ENCODE measurements around the gene RAB17. TPM values are rescaled to one million over a fixed set of nuclear protein-coding genes. Genes with fewer than 3 reads are reported as not detected.

RAB17 gene
- total RNA-seq, 1 experiment from 2014 or later: 41.8 TPM

- Histone ChIP-seq H3K9ac (ENCODE audit: low read length) (no peak overlapping the region), H3K36me3 (ENCODE audit: control insufficient read depth in 1 of 2, insufficient read depth in 2 of 2, low read length in 2 of 2) (peaks cover 0 to 4% of the 10 kb centered on the region in 2 experiments; a peak in 1 of 4 replicates), H3K4me3 (replicated peaks in 1 of 2; ENCODE audit: low read depth in 1 of 2, low read length in 2 of 2) (no peak overlapping the region), H3K79me2 (ENCODE audit: insufficient read depth, low read length) (no peaks in the 10 kb centered on the region), H2AFZ (ENCODE audit: low read depth, low read length, poor library complexity, severe bottlenecking) (no peak overlapping the region), H4K20me1 (ENCODE audit: insufficient read depth) (no peaks in the 10 kb centered on the region), H3K27me3 (ENCODE audit: insufficient read depth, low read length) (no peaks in the 10 kb centered on the region), H3K4me1 (ENCODE audit: control insufficient read depth in 1 of 2, insufficient read depth in 2 of 2, low read length in 2 of 2) (peaks cover 12 to 30% of the 10 kb centered on the region in 2 experiments), H3K4me2 (ENCODE audit: low read length) (no peak overlapping the region), H3K27ac (ENCODE audit: low read depth, low read length) (no peak overlapping the region), H3K9me3 (ENCODE audit: control insufficient read depth in 1 of 2, insufficient read depth in 1 of 2, low read depth in 1 of 2, low read length in 2 of 2) (no peaks in the 10 kb centered on the region), H3K9me2 (ENCODE audit: insufficient read depth) (no peaks in the 10 kb centered on the region)
- no peak for ATAC-seq
- CTCF ChIA-PET: interaction anchor here (1.3 to 4.0 kb wide), 10 partner anchors 9 to 418 kb away, joined by 3 to 61 read pairs (median 16); no protein-coding TSS in a partner anchor
- RAD21 ChIA-PET (ENCODE audit: low non-redundant PET in 1 of 2, low total read pairs in 2 of 2, uncharacterized antibody in 2 of 2, unreplicated experiment in 2 of 2): interaction anchor here (1.6 to 2.3 kb wide), 4 partner anchors 60 to 151 kb away, joined by 6 to 16 read pairs (median 10); no protein-coding TSS in a partner anchor
- intact Hi-C loops (cut with micrococcal nuclease): loop anchor here (1.0 to 2.0 kb wide), 5 partner anchors 60 to 418 kb away; no protein-coding TSS in a partner anchor
- POLR2A ChIA-PET: no interaction called here
- TF ChIP-seq JUND (IDR thresholded peaks at IDR 0.05) (no peak), REST (IDR thresholded peaks at IDR 0.05; ENCODE audit: low read depth) (no peak), SRF (IDR thresholded peaks at IDR 0.05; ENCODE audit: low read depth) (no peak), CBX3 (IDR thresholded peaks at IDR 0.05; ENCODE audit: low read depth) (no peak)
- BruUV-seq (replicated peaks): no TSS peak
- no peak for DNase-seq (ENCODE audit: low read depth, low spot score)
Observed at GRCh38 chr2:237572742-237573101, 17.8 kb downstream of the RAB17 start.
